Activated CD4-positive, alpha-beta memory T cell treated with anti-CD3 and anti-CD28 coated beads, Interleukin-2, amount 10 ng/mL, durations not matched to agents 7 days and 5 days (primary cell): ENCODE results near the gene MRPL9. TPM values are rescaled to one million over a fixed set of nuclear protein-coding genes. Genes with fewer than 3 reads are reported as not detected.
"Not testable (repeated sequence)": the region's sequence is repeated elsewhere in the genome, so short reads cannot be mapped to it uniquely, and the experiment has no call there.

Experiments used
- CTCF ChIA-PET: fragments of 350-600 bp; sonication (Branson Sonifier 250); formaldehyde crosslinking; loops from one replicate; lab custom pipeline; 2021; ENCODE audit warnings: antibody characterized with exemption, inconsistent platforms; lab: Charles Lee
- POLR2A ChIA-PET: fragments of 350-600 bp; sonication (Branson Sonifier 250); formaldehyde crosslinking; loops from one replicate; lab custom pipeline; 2021; ENCODE audit warnings: antibody characterized with exemption; lab: Charles Lee
- DNase-seq: peaks from one replicate; pipeline ENCODE4 v3.0.0-alpha.2; 2020
- H3K27ac Mint-ChIP-seq: one replicate; pipeline ENCODE4 v1.8.0; 2021; ENCODE audit warnings: mild to moderate bottlenecking, mixed read lengths
- H3K27me3 Mint-ChIP-seq: one replicate; pipeline ENCODE4 v1.8.0; 2021; ENCODE audit warnings: mixed read lengths
- H3K36me3 Mint-ChIP-seq: one replicate; pipeline ENCODE4 v1.8.0; 2021; ENCODE audit warnings: low read depth, mixed read lengths
- H3K4me1 Mint-ChIP-seq: one replicate; pipeline ENCODE4 v1.8.0; 2021; ENCODE audit warnings: mixed read lengths
- H3K4me3 Mint-ChIP-seq: one replicate; pipeline ENCODE4 v1.8.0; 2021; ENCODE audit warnings: mild to moderate bottlenecking, mixed read lengths
- H3K9me3 Mint-ChIP-seq: one replicate; pipeline ENCODE4 v1.8.0; 2021; ENCODE audit warnings: mixed read lengths
- total RNA-seq, 2 experiments: library from RNA; stranded (reverse); gene quantifications; one replicate each; pipeline ENCODE4 v1.2.3, GENCODE V29; 2021

MRPL9 gene
- total RNA-seq, 2 experiments from 2014 or later: 97.9 to 98.9 TPM

DNA sequence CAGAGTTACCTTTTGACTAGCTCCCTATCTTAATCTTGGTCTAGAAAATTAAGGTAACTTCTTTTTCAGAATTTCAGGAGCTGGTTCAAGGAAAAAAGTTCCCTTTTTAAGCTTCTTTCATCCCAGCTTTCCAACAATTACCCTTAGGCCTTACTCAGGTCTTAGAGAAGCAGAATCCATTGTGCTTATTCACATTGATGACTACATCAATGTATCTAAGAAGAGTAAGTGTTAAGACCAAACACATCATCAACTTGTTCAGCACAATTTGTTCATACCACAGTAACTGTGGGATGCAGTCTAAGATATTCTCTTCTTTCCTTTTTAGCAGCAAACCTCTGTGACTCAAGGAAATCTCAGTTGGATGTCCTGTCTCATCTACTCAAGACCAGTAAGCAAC lies 4.1 kb downstream of the MRPL9 start:
- Mint-ChIP-seq H3K36me3 (peaks cover 45% of the 10 kb centered on the region), H3K9me3 (no peaks in the 10 kb centered on the region), H3K4me1 (peaks cover 45% of the 10 kb centered on the region), H3K27me3 (no peaks in the 10 kb centered on the region), H3K27ac (no peak overlapping the region), H3K4me3 (no peak overlapping the region)
- DNase-seq: no peak
- ChIA-PET POLR2A (no interaction called here), CTCF (no interaction called here)

GRCh38 chr1:151756291-151756690 lies 7.0 kb downstream of the MRPL9 start:
- CTCF ChIA-PET: no interaction called here
- no peaks in the 10 kb centered on the region for H3K27me3 Mint-ChIP-seq
- POLR2A ChIA-PET: interaction anchor here (1.0 kb wide), 1 partner anchor 62 kb away, joined by 3 read pairs; no protein-coding TSS in a partner anchor
- H3K36me3 Mint-ChIP-seq: peaks cover 35% of the 10 kb centered on the region
- peak overlapping the region; percentile 27 for H3K27ac Mint-ChIP-seq
- no peak for DNase-seq
- H3K4me1 Mint-ChIP-seq: peaks cover 23% of the 10 kb centered on the region
- H3K9me3 Mint-ChIP-seq: no peaks in the 10 kb centered on the region
- H3K4me3 Mint-ChIP-seq: no peak overlapping the region

DNA sequence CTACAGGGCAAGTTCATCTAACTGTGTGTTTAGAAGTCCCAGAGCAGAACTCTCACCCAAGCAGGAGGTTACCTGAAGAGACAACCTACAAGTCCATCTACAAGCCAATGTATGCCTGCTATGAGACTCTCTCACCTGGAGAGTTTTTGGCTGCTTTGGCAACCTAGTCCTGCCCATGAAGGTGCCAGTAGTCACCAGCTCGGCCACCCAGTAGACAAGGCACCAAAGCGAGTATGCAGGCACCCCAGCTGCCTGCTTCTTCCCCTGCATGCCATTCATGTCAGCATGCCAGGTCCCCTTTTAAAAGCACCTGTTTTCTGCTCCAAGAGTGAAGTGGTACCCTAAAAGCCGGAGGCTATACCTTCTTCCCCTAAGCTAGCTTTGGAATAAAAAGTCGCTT lies 21.8 kb downstream of the MRPL9 start:
- Mint-ChIP-seq H3K27me3 (peaks cover 23% of the 10 kb centered on the region), H3K4me3 (no peak overlapping the region), H3K27ac (no peak overlapping the region), H3K4me1 (peaks cover 7% of the 10 kb centered on the region), H3K36me3 (peaks cover 7% of the 10 kb centered on the region), H3K9me3 (peaks cover 15% of the 10 kb centered on the region)
- no peak for DNase-seq
- ChIA-PET POLR2A (no interaction called here), CTCF (interaction anchor here (1.2 kb wide), 1 partner anchor 95 kb away, joined by 3 read pairs; no protein-coding TSS in a partner anchor)

DNA sequence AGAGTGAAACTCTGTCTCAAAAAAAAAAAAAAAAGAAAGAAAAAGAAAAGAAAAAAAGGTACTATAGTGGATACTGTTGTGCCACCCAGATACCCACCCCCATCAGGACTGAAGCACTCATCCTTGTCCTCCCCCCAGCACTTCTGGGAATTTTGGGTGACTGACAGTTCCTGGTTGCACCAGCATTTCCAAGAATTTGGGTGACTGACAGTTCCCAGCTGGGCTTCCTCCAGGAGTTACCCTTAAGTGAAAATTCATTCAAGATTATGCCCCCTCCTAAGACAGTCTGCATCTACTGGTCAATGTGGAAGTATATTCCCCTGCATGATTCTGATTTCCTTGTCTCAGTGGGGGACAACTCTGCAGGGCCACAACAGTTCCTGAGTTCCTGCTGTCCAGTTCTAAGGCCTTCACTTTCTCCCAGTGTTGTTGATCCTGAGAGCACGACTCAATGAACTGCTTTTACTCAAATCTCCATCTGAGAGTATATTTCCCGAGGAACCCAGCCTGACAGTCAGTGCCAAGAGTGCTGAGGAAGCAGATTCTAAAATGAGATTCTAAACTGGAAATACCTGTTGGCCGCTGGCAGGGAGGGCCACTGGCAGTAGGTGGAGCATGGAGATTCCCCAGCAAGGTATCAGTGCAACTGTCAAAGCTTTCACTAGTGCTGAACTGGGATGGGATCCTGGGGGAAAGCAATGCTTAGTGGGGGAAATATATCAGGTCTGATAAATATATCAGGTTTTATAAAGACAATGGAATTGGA lies 23.5 kb downstream of the MRPL9 start:
- Mint-ChIP-seq H3K4me1 (peaks cover 7% of the 10 kb centered on the region), H3K27me3 (peaks cover 12% of the 10 kb centered on the region), H3K27ac (no peak overlapping the region), H3K9me3 (peaks cover 15% of the 10 kb centered on the region), H3K4me3 (no peak overlapping the region), H3K36me3 (peaks cover 7% of the 10 kb centered on the region)
- ChIA-PET POLR2A (no interaction called here), CTCF (interaction anchor here (0.7 kb wide), 1 partner anchor 76 kb away, joined by 4 read pairs; no protein-coding TSS in a partner anchor)
- no peak for DNase-seq

- ChIA-PET POLR2A (no interaction called here), CTCF (no interaction called here)
- Mint-ChIP-seq H3K4me3 (no peak overlapping the region), H3K36me3 (peaks cover 7% of the 10 kb centered on the region), H3K27me3 (peaks cover 6% of the 10 kb centered on the region), H3K9me3 (peaks cover 15% of the 10 kb centered on the region), H3K27ac (no peak overlapping the region), H3K4me1 (peaks cover 7% of the 10 kb centered on the region)
- no peak for DNase-seq
Measured at GRCh38 chr1:151737479-151737878, 25.8 kb downstream of the MRPL9 start.

DNA sequence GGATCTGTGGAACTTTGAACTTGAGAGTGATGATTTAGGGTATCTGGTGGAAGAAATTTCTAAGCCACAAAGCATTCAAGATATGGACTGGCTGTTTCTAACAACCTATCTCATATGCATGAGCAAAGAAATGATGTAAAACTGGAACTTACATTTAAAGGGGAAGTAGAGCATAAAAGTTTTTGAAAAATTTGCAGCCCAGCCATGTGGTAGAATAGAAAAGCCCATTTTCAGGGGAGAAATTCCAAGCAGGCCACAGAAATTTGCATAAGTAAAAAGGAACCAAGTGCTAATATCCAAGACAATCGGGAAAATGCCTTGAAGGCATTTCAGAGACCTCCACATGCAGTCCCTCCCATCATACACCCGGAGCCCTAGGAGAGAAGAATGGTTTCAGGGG lies 26.3 kb downstream of the MRPL9 start:
- POLR2A ChIA-PET: no interaction called here

GRCh38 chr1:151733995-151734394 lies 29.3 kb downstream of the MRPL9 start:
- not testable (repeated sequence) for H3K4me3 Mint-ChIP-seq, H3K36me3 Mint-ChIP-seq, H3K4me1 Mint-ChIP-seq, H3K27ac Mint-ChIP-seq, DNase-seq
- H3K9me3 Mint-ChIP-seq: peaks cover 15% of the 10 kb centered on the region
- H3K27me3 Mint-ChIP-seq: peaks cover 14% of the 10 kb centered on the region
- CTCF ChIA-PET: interaction anchor here (0.9 to 2.9 kb wide), 13 partner anchors 11 to 436 kb away, joined by 3 to 17 read pairs (median 5); partner anchors contain the start of genes CELF3 and RIIAD1
- POLR2A ChIA-PET: interaction anchor here (1.3 kb wide), 1 partner anchor 78 kb away, joined by 3 read pairs; no protein-coding TSS in a partner anchor

More for the DNA sequence above, 26.3 kb downstream of the MRPL9 start:
- H3K4me3 Mint-ChIP-seq: no peak overlapping the region
- H3K4me1 Mint-ChIP-seq: peaks cover 7% of the 10 kb centered on the region
- DNase-seq: no peak
- H3K36me3 Mint-ChIP-seq: peaks cover 7% of the 10 kb centered on the region
- peaks cover 15% of the 10 kb centered on the region for H3K9me3 Mint-ChIP-seq
- CTCF ChIA-PET: no interaction called here
- no peak overlapping the region for H3K27ac Mint-ChIP-seq
- peaks cover 5% of the 10 kb centered on the region for H3K27me3 Mint-ChIP-seq

- Mint-ChIP-seq H3K4me1 (no peaks in the 10 kb centered on the region), H3K36me3 (peaks cover 6% of the 10 kb centered on the region), H3K4me3 (no peak overlapping the region), H3K27me3 (peaks cover 19% of the 10 kb centered on the region), H3K27ac (no peak overlapping the region), H3K9me3 (peaks cover 11% of the 10 kb centered on the region)
- CTCF ChIA-PET: interaction anchor here (2.3 to 2.9 kb wide), 3 partner anchors 12 to 289 kb away, joined by 8 to 11 read pairs (median 10); no protein-coding TSS in a partner anchor
- no peak for DNase-seq
- POLR2A ChIA-PET: interaction anchor here (1.3 kb wide), 1 partner anchor 30 kb away, joined by 3 read pairs; the partner anchor contains the start of gene MRPL9
Measured at GRCh38 chr1:151733126-151733525, 30.2 kb downstream of the MRPL9 start.

DNA sequence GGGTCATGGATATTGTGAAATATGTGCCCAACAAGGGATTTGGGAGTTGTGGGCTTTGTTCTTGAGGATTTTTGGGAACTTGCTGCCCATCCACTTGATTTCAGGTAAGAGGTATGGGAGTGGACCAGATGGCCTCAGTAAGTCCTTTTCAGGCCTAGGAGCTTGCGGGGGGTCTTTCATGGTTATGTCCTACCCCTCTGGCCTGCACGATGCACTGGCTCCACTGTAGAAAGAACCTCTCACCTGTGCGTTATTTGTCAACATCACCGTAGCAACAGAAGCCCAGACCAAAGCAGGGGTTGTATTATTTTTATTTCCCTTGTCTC lies 33.4 kb downstream of the MRPL9 start:
- no peak overlapping the region for H3K4me3 Mint-ChIP-seq
- no peaks in the 10 kb centered on the region for H3K9me3 Mint-ChIP-seq
- CTCF ChIA-PET: no interaction called here
- peaks cover 37% of the 10 kb centered on the region for H3K27me3 Mint-ChIP-seq
- no peak for DNase-seq
- POLR2A ChIA-PET: interaction anchor here (1.0 kb wide), 1 partner anchor 14 kb away, joined by 3 read pairs; no protein-coding TSS in a partner anchor
- H3K4me1 Mint-ChIP-seq: no peaks in the 10 kb centered on the region
- no peaks in the 10 kb centered on the region for H3K36me3 Mint-ChIP-seq
- no peak overlapping the region for H3K27ac Mint-ChIP-seq

DNA sequence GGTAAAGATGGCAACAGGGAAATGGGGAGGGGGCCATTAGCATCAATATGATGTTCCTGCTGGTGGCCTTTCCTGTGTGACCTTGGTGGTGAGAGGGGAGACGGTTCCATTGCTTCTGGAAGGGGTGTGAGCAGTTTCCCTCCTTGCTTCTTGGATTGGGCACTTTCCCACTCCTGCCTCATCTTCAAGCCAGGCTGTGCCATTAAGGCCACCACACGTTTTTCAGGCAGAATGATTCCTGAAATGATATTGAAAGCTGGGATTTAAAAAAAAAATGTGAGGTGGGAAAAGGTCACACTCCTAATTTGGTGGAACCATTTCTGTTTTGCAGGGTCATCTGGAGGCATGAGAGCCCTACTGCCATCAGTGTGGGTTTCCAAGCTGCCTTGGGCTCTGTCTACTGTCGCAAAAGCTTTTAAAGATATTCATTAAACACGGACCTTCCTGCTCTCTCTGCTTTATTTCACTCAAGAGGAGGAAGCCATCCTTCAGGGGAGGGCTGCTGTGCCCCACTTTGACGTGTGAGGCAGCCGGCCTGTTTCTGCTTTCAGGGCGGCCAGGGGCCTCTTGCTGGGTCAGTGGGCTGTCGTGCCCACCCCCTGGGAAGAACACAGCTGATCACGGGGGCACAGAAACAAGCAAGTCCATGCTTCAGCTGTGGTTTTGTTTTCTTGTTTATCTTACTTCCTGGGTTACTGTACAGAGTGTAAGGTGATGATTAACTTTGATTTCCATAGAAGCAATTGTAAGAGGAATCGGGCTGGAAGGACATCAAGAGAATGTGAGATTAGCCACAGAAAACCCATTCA lies 33.9 kb downstream of the MRPL9 start:
- Mint-ChIP-seq H3K27ac (no peak overlapping the region), H3K36me3 (no peaks in the 10 kb centered on the region), H3K9me3 (no peaks in the 10 kb centered on the region), H3K27me3 (peaks cover 39% of the 10 kb centered on the region), H3K4me3 (no peak overlapping the region), H3K4me1 (no peaks in the 10 kb centered on the region)
- ChIA-PET POLR2A (interaction anchor here (1.0 kb wide), 1 partner anchor 14 kb away, joined by 3 read pairs; no protein-coding TSS in a partner anchor), CTCF (no interaction called here)
- no peak for DNase-seq

- Mint-ChIP-seq H3K9me3 (no peaks in the 10 kb centered on the region), H3K27ac (no peak overlapping the region), H3K36me3 (no peaks in the 10 kb centered on the region), H3K4me3 (no peak overlapping the region), H3K27me3 (peaks cover 43% of the 10 kb centered on the region), H3K4me1 (no peaks in the 10 kb centered on the region)
- no peak for DNase-seq
- ChIA-PET CTCF (interaction anchor here (0.9 kb wide), 1 partner anchor 131 kb away, joined by 3 read pairs; no protein-coding TSS in a partner anchor), POLR2A (no interaction called here)
Measured at GRCh38 chr1:151728151-151729054, 34.9 kb downstream of the MRPL9 start.

DNA sequence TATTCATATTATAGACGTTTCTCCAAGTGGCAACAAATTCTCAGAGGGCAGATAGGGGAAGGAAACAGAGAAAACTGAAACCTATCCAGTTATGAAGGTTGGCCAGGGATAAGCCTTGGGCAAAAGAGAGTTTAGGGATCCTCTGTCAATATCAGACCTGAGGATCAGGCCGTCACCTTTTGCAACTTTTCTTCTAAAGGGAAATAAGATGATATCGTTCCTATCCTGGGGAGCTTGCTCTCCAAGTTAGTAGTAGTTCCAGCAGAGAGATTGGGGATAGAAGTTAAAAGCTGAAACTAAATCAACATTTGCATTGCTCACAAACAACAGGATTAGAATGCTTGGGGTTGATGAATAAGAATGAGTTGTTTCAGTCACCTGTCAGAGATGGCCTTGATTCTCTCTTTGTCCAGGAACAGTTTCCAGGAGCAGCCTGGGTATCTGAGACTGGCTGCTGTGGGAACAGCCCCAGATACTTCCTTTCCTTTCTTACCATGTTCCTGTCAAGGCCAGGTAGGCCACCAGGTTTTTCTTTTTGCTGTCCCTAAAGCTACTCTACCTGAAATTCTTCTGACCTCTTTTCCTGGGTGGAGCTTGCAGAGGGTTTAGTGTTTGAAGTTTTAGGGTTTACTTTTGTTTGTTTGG lies 39.4 kb downstream of the MRPL9 start:
- ChIA-PET POLR2A (no interaction called here), CTCF (interaction anchor here (2.5 kb wide), 1 partner anchor 11 kb away, joined by 10 read pairs; no protein-coding TSS in a partner anchor)
- H3K4me3 Mint-ChIP-seq: no peak overlapping the region
- H3K36me3 Mint-ChIP-seq: no peaks in the 10 kb centered on the region
- peaks cover 18% of the 10 kb centered on the region for H3K4me1 Mint-ChIP-seq
- H3K27me3 Mint-ChIP-seq: peaks cover 62% of the 10 kb centered on the region
- no peak for DNase-seq
- no peak overlapping the region for H3K27ac Mint-ChIP-seq
- H3K9me3 Mint-ChIP-seq: no peaks in the 10 kb centered on the region
